Right lobe of liver (tissue), 4 donors: Measurements from ENCODE around the gene NHSL2.

Source experiments
- CTCF ChIP-seq, 4 donors: fragments of 200-600 bp in 3 of 4; fragments of 450-650 bp in 1 of 4; IDR thresholded peaks; one replicate each; pipeline versions ENCODE4 v1.5.1 to v1.8.0; 2016 to 2022; ENCODE audit warnings: antibody characterized with exemption in 4 of 4, mild to moderate bottlenecking in 2 of 4
- POLR2A ChIP-seq: fragments of 450-650 bp; IDR thresholded peaks from one replicate; pipeline ENCODE4 v1.6.1; 2017; ENCODE audit warnings: antibody characterized with exemption, mild to moderate bottlenecking
- donor health status: DM: no; HTN: no; CAD: no.
- donor health status: DM: no; HTN: no; CAD: no.
- donor health status: DM: no; HTN: yes; CAD: no.

GRCh38 chrX:71953946-71954345, 43.3 kb downstream of the NHSL2 start:
- no peak for TF ChIP-seq CTCF (IDR thresholded peaks at IDR 0.05)
- no peak for TF ChIP-seq POLR2A
